HepG2 (cell line): ENCODE data around the gene GNRH2.

ENCODE experiments used
- EEA1 ChIP-seq: sonication (generic); formaldehyde crosslinking; IDR thresholded peaks from 2 replicates; pipeline ENCODE4 v1.5.1; 2020; ENCODE audit warnings: mild to moderate bottlenecking, missing genetic modification reagents, borderline replicate concordance
- ONECUT2 ChIP-seq: sonication (generic); formaldehyde crosslinking; IDR thresholded peaks from 2 replicates; pipeline ENCODE4 v1.4.0; 2020; ENCODE audit warnings: missing genetic modification reagents
- SP1 ChIP-seq, 2 experiments: fragments of 450-650 bp in 1 of 2; sonication (generic) in 1 of 2; formaldehyde crosslinking in 1 of 2; IDR thresholded peaks; 2 replicates each; pipeline versions ENCODE4 v1.4.0 to v1.6.1; 2016 to 2020; ENCODE audit warnings: missing genetic modification reagents in 1 of 2
- ZNF670 ChIP-seq: sonication (generic); formaldehyde crosslinking; IDR thresholded peaks from 2 replicates; pipeline ENCODE4 v1.8.0; 2022; ENCODE audit warnings: mild to moderate bottlenecking, missing genetic modification reagents, borderline replicate concordance
- TF ChIP-seq, protein P1 (sequence below): sonication (generic); formaldehyde crosslinking; IDR thresholded peaks from 2 replicates; pipeline ENCODE4 v1.8.1; 2023; ENCODE audit warnings: missing genetic modification reagents, inconsistent platforms, borderline replicate concordance
- TF ChIP-seq, protein P2 (sequence below): sonication (generic); formaldehyde crosslinking; IDR thresholded peaks from 2 replicates; pipeline ENCODE4 v1.4.0; 2020; ENCODE audit warnings: missing genetic modification reagents
- TF ChIP-seq, protein P3 (sequence below): sonication (generic); formaldehyde crosslinking; IDR thresholded peaks from 2 replicates; pipeline ENCODE4 v1.8.1; 2023; ENCODE audit warnings: mild to moderate bottlenecking, missing genetic modification reagents, borderline replicate concordance
- TF ChIP-seq, protein P4 (sequence below), 2 experiments: sonication (generic) in 1 of 2; formaldehyde crosslinking in 1 of 2; IDR thresholded peaks; 2 replicates each; pipeline versions ENCODE4 v1.4.0 to v1.6.1; 2018 to 2020; ENCODE audit warnings: missing genetic modification reagents in 2 of 2, borderline replicate concordance in 1 of 2, low read depth in 1 of 2, mild to moderate bottlenecking in 1 of 2, missing biosample characterization in 1 of 2

DNA sequence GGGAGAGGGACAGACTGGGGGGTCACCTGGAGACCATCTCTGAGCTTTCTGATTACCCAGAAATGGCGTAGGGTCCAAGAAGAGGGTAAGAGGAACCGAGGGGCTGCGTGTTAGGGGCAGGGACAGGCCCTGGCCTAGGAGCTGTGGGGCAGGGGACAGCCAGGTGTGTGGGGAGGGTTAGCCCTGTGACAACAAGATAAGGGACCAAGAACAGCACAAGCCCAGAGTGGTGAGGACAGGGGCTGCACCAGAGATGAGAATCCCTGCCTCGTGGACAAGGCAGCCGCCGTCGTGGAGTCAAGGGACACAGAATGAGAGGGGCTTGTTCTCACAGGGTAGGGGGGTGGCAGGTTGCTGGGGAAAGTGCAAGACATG lies 41.6 kb downstream of the GNRH2 start:
- TF ChIP-seq SP1 (IDR thresholded peaks at IDR 0.05) = no peak
- TF ChIP-seq SP1 (CRISPR knock-in tag; IDR thresholded peaks at IDR 0.05) = no peak
- TF ChIP-seq, protein P1, sequence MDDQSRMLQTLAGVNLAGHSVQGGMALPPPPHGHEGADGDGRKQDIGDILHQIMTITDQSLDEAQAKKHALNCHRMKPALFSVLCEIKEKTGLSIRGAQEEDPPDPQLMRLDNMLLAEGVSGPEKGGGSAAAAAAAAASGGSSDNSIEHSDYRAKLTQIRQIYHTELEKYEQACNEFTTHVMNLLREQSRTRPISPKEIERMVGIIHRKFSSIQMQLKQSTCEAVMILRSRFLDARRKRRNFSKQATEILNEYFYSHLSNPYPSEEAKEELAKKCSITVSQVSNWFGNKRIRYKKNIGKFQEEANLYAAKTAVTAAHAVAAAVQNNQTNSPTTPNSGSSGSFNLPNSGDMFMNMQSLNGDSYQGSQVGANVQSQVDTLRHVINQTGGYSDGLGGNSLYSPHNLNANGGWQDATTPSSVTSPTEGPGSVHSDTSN (CRISPR knock-in tag) = no peak
- TF ChIP-seq, protein P2, sequence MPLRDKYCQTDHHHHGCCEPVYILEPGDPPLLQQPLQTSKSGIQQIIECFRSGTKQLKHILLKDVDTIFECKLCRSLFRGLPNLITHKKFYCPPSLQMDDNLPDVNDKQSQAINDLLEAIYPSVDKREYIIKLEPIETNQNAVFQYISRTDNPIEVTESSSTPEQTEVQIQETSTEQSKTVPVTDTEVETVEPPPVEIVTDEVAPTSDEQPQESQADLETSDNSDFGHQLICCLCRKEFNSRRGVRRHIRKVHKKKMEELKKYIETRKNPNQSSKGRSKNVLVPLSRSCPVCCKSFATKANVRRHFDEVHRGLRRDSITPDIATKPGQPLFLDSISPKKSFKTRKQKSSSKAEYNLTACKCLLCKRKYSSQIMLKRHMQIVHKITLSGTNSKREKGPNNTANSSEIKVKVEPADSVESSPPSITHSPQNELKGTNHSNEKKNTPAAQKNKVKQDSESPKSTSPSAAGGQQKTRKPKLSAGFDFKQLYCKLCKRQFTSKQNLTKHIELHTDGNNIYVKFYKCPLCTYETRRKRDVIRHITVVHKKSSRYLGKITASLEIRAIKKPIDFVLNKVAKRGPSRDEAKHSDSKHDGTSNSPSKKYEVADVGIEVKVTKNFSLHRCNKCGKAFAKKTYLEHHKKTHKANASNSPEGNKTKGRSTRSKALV (CRISPR knock-in tag) = no peak
- TF ChIP-seq, protein P3, sequence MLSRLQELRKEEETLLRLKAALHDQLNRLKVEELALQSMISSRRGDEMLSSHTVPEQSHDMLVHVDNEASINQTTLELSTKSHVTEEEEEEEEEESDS (CRISPR knock-in tag) = no peak
- TF ChIP-seq, protein P4, sequence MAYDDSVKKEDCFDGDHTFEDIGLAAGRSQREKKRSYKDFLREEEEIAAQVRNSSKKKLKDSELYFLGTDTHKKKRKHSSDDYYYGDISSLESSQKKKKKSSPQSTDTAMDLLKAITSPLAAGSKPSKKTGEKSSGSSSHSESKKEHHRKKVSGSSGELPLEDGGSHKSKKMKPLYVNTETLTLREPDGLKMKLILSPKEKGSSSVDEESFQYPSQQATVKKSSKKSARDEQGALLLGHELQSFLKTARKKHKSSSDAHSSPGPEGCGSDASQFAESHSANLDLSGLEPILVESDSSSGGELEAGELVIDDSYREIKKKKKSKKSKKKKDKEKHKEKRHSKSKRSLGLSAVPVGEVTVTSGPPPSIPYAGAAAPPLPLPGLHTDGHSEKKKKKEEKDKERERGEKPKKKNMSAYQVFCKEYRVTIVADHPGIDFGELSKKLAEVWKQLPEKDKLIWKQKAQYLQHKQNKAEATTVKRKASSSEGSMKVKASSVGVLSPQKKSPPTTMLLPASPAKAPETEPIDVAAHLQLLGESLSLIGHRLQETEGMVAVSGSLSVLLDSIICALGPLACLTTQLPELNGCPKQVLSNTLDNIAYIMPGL (CRISPR knock-in tag; IDR thresholded peaks at IDR 0.05; ENCODE audit: borderline replicate concordance in 1 of 2, low read depth in 1 of 2) = no peak
- TF ChIP-seq ZNF670 (CRISPR knock-in tag) = no peak
- no peak for TF ChIP-seq ONECUT2 (CRISPR knock-in tag)
- TF ChIP-seq EEA1 = no peak
